ENCODE data around the gene PODN. TPM values are rescaled to one million over a fixed set of nuclear protein-coding genes. Genes with fewer than 3 reads are reported as not detected.

PODN gene
- total RNA-seq, 2 donors from 2014 or later, result 44.1 to 47.2 TPM

DNA sequence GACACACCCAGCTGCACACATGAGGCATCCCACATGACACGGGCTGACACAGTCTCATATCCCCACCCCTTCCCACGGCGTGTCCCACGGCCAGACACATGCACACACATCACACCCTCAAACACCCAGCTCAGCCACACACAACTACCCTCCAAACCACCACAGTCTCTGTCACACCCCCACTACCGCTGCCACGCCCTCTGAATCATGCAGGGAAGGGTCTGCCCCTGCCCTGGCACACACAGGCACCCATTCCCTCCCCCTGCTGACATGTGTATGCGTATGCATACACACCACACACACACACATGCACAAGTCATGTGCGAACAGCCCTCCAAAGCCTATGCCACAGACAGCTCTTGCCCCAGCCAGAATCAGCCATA is 22.6 kb downstream of the PODN start:
- no peak for DNase-seq (ENCODE audit: low spot score)
- H3K27me3 ChIP-seq, result no peaks in the 10 kb centered on the region
- H3K4me1 ChIP-seq, result peaks cover 0 to under 1% of the 10 kb centered on the region in 2 donors
- H3K36me3 ChIP-seq, result peaks cover 21% of the 10 kb centered on the region
- H3K4me3 ChIP-seq, result no peak overlapping the region
- H3K9me3 ChIP-seq, result no peaks in the 10 kb centered on the region
- TF ChIP-seq CTCF (IDR thresholded peaks at IDR 0.05), result no peak
- H3K27ac ChIP-seq, result no peak overlapping the region

DNA sequence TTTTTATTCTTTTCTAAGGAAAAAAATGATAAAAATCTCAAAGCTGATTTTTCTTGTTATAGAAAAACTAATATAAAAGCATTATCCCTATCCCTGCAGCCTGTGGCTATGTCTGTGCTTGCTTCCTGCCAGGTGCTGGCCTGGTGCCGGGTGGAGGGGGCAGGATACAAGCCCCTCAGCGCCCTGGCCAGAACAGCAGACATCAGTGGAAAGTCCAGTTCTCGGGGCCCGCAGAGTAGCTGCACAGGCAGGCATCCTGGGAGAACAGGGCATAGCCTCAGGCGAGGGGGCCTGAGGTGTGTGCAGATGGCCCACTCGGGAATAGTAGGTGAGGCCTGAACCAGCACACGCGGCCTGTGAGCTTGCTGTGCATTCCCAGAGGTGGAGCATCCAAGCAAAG is 23.4 kb downstream of the PODN start:
- Histone ChIP-seq H3K9me3 (no peaks in the 10 kb centered on the region), H3K4me3 (no peak overlapping the region), H3K4me1 (peaks cover 0 to 8% of the 10 kb centered on the region in 2 donors), H3K27ac (no peak overlapping the region), H3K36me3 (peaks cover 21% of the 10 kb centered on the region), H3K27me3 (no peaks in the 10 kb centered on the region)
- no peak for DNase-seq (ENCODE audit: low spot score)
- TF ChIP-seq CTCF (IDR thresholded peaks at IDR 0.05), result no peak

DNA sequence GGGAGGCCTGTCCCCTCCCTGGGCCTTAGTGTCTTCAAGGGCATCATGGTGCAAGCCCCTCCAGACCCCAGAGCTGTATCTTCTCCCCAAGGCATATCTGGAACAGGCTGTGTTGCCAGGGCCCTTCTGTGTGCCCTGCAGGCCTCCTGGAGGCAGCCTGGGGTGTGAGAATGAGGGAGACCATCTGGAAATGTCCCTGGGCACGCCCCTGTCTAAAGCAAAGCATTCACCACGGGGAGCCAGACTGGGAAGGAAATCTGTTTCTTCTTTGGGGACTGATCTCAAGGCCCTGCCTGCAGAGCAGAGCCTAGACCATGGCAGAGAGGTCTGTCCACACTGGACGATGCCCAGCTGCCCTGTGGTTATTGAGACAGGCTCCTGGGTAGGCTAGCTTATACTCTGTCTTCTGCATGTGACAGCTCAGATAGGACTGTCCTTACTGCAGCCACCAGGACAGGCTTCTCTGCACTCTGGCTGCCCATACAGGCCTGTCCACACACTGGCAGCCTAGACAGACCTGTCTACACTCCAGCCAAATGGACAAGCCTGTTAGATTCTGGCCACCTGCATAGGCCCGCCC is 24.6 kb downstream of the PODN start:
- Histone ChIP-seq H3K27me3 (no peaks in the 10 kb centered on the region), H3K36me3 (peaks cover 9% of the 10 kb centered on the region), H3K9me3 (no peaks in the 10 kb centered on the region), H3K4me1 (peaks cover 0 to 19% of the 10 kb centered on the region in 2 donors), H3K27ac (no peak overlapping the region), H3K4me3 (no peak overlapping the region)
- DNase-seq (ENCODE audit: low spot score), result no peak
- no peak for TF ChIP-seq CTCF (IDR thresholded peaks at IDR 0.05)

- H3K9me3 ChIP-seq, result no peaks in the 10 kb centered on the region
- H3K27me3 ChIP-seq, result no peaks in the 10 kb centered on the region
- no peak overlapping the region for H3K27ac ChIP-seq
- no peak for DNase-seq (ENCODE audit: low spot score)
- H3K4me1 ChIP-seq, result peaks cover 0 to 27% of the 10 kb centered on the region in 2 donors
- H3K36me3 ChIP-seq, result no peaks in the 10 kb centered on the region
- no peak overlapping the region for H3K4me3 ChIP-seq
- TF ChIP-seq CTCF (IDR thresholded peaks at IDR 0.05), result no peak
These were observed 25.6 kb downstream of the PODN start for GRCh38 chr1:53087332-53088285.

DNA sequence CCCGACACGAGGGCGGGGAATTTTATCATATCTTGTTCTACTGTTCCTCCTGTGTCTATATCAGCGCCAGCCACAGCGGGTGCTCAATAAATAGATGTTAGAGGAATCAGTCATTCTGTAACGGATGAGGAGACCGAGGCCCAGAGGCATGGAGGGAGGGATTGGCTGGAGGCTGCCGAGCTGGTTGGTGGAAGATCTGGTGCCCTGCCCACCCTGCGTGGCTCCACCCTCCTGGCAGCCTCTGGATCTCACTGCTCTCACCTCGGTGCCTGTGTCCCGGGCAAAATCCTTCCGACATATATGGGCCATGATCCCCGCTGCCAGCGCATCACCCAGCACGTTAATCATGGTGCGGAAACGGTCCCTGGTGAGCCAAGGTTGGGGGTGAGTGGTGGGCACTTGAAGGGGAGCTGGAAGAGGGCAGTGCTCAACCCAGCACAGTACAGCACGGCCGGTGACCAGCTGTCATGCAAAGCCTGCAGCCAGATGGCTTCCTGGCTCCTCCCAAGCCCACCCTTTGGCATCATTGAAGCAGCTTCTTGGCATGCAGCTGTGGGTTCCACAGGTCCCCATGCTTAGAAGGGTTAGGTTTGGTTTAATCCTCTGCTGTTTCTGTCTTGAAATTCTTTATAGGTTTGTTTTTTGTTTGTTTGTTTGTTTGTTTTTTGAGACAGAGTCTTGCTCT is 26.7 kb downstream of the PODN start:
- Histone ChIP-seq H3K4me3 (no peak overlapping the region), H3K27ac (no peak overlapping the region), H3K4me1 (peaks cover 0 to 27% of the 10 kb centered on the region in 2 donors), H3K27me3 (no peaks in the 10 kb centered on the region), H3K9me3 (no peaks in the 10 kb centered on the region), H3K36me3 (no peaks in the 10 kb centered on the region)
- no peak for TF ChIP-seq CTCF (IDR thresholded peaks at IDR 0.05)
- no peak for DNase-seq (ENCODE audit: low spot score)
